Kidney (tissue), 14 donors: ENCODE measurements around the gene LCN2. TPM values are rescaled to one million over a fixed set of nuclear protein-coding genes. Genes with fewer than 3 reads are reported as not detected.

Experiments used
- DNase-seq, 5 donors: peaks; one replicate each; pipeline ENCODE4 v3.0.0-alpha.2; 2013 to 2020
- FAIRE-seq: peaks from 2 replicates; lab custom pipeline; 2012; peaks lifted over from hg19 to GRCh38; lab: Jason Lieb, UNC
- H3K27ac ChIP-seq, 2 donors: one replicate each; pipeline ENCODE4 v1.7.0; 2013; ENCODE audit warnings: low read depth in 2 of 2, low read length in 2 of 2, inconsistent platforms in 1 of 2
- H3K27me3 ChIP-seq: one replicate; pipeline ENCODE4 v1.7.1; 2013; ENCODE audit warnings: low read length, inconsistent platforms; ENCODE audit not compliant: control insufficient read depth, insufficient read depth
- H3K36me3 ChIP-seq, 3 donors: one replicate each; pipeline versions ENCODE4 v1.7.0 to v1.7.1; 2013; ENCODE audit warnings: low read length in 3 of 3, control low read depth in 1 of 3, inconsistent platforms in 1 of 3; ENCODE audit not compliant: insufficient read depth in 3 of 3, control insufficient read depth in 2 of 3
- H3K4me1 ChIP-seq, 3 donors: one replicate each; pipeline versions ENCODE4 v1.7.0 to v1.7.1; 2013; ENCODE audit warnings: low read length in 3 of 3, inconsistent platforms in 1 of 3, low read depth in 1 of 3; ENCODE audit not compliant: control insufficient read depth in 2 of 3, insufficient read depth in 2 of 3
- H3K4me3 ChIP-seq, 3 donors: one replicate each; pipeline versions ENCODE4 v1.7.0 to v1.8.1; 2013; ENCODE audit warnings: low read length in 3 of 3, control low read depth in 1 of 3, inconsistent platforms in 1 of 3
- H3K9ac ChIP-seq, 3 donors: one replicate each; pipeline versions ENCODE4 v1.7.0 to v1.7.1; 2013; ENCODE audit warnings: low read length in 3 of 3, control low read depth in 1 of 3, inconsistent platforms in 1 of 3
- H3K9me3 ChIP-seq, 3 donors: one replicate each; pipeline versions ENCODE4 v1.7.0 to v1.7.1; 2013; ENCODE audit warnings: low read length in 3 of 3, control low read depth in 1 of 3, inconsistent platforms in 1 of 3; ENCODE audit not compliant: control insufficient read depth in 2 of 3, insufficient read depth in 1 of 3
- CTCF ChIP-seq: IDR thresholded peaks from 3 replicates; pipeline ENCODE4 v1.5.1; 2012; ENCODE audit warnings: mild to moderate bottlenecking, moderate library complexity, borderline replicate concordance; ENCODE audit not compliant: insufficient read depth; ENCODE audit errors: extremely low read depth
- intact Hi-C: fragments of 100-400 bp; cut with DNase I; formaldehyde crosslinking; loops from one replicate; pipeline ENCODE4 v1.11.1; 2022
- polyA plus RNA-seq: library from polyadenylated mRNA; stranded (reverse); fragments of 350-450 nt; fragmentation: Illumina TruSeq; extraction: RNeasy Lipid Tissue Mini Kit (QIAGEN cat#74804); gene quantifications from one replicate; pipeline ENCODE4 v1.2.3, GENCODE V29; 2014; ENCODE audit warnings: low read depth, low replicate concordance; ENCODE audit not compliant: insufficient read depth
- total RNA-seq: library from RNA; stranded (reverse); fragmentation: NEBNext Ultra II Directional; extraction: Animal tissue kit (Norgen Biotek cat#: 25700); gene quantifications from one replicate; pipeline ENCODE4 v1.2.1, GENCODE V29; 2021
- donor health status: control.
- donor health status: control.
- donor health status: control.
- donor health status: control.
- donor health status: control.
- donor health status: DM: yes; HTN: yes; CAD: no.
- donor health status: Normal renal cell carcinoma (clear cell type).

The LCN2 gene
- total and polyA plus RNA-seq, 2 donors from 2014 or later: 8.2 to 198 TPM

GRCh38 chr9:128187361-128187760 lies 38.1 kb downstream of the LCN2 start:
- peaks cover 0 to 6% (median 3%) of the 10 kb centered on the region in 3 donors for H3K4me1 ChIP-seq
- no peak for TF ChIP-seq CTCF
- no peak overlapping the region for H3K9ac ChIP-seq
- DNase-seq (no peak), FAIRE-seq (no peak)
- intact Hi-C loops: no loop called here
- no peaks in the 10 kb centered on the region for H3K27me3 ChIP-seq
- peaks cover 2 to 20% (median 11%) of the 10 kb centered on the region in 3 donors for H3K36me3 ChIP-seq
- H3K4me3 ChIP-seq: no peak overlapping the region
- no peak overlapping the region for H3K27ac ChIP-seq
- H3K9me3 ChIP-seq: no peaks in the 10 kb centered on the region

- TF ChIP-seq CTCF: no peak
- no peak overlapping the region for H3K27ac ChIP-seq
- H3K4me1 ChIP-seq: peaks cover 0 to 9% (median 3%) of the 10 kb centered on the region in 3 donors
- intact Hi-C loops: no loop called here
- no peak for FAIRE-seq
- H3K9ac ChIP-seq: no peak overlapping the region
- H3K9me3 ChIP-seq: no peaks in the 10 kb centered on the region
- no peak for DNase-seq
- H3K36me3 ChIP-seq: peaks cover 2 to 15% (median 11%) of the 10 kb centered on the region in 3 donors
- no peak overlapping the region for H3K4me3 ChIP-seq
- no peaks in the 10 kb centered on the region for H3K27me3 ChIP-seq
Measured at GRCh38 chr9:128188209-128188608, 39.0 kb downstream of the LCN2 start.

- Histone ChIP-seq H3K27ac (no peak overlapping the region), H3K36me3 (peaks cover 2 to 14% (median 11%) of the 10 kb centered on the region in 3 donors), H3K27me3 (no peaks in the 10 kb centered on the region), H3K4me1 (peaks cover 0 to 9% (median 3%) of the 10 kb centered on the region in 3 donors), H3K9ac (peak overlapping the region in 1 of 3 donors; percentile 96), H3K9me3 (no peaks in the 10 kb centered on the region), H3K4me3 (no peak overlapping the region)
- FAIRE-seq (no peak), DNase-seq (peak in 1 of 5 donors; percentile 28)
- TF ChIP-seq CTCF: no peak
- intact Hi-C loops: no loop called here
Measured at GRCh38 chr9:128190013-128190412, 40.8 kb downstream of the LCN2 start.
